ENCODE data around the gene TIMM23. TPM values are rescaled to one million over a fixed set of nuclear protein-coding genes. Genes with fewer than 3 reads are reported as not detected.
"Not testable (repeated sequence)": the region's sequence is repeated elsewhere in the genome, so short reads cannot be mapped to it uniquely, and the experiment has no call there.

TIMM23 gene
- total and polyA plus RNA-seq, 3 experiments from 2014 or later, result 65.3 to 101 (median 96.4) TPM

GRCh38 chr10:45974041-45974440, 1.8 kb downstream of the TIMM23 start:
- H3K4me3 ChIP-seq (ENCODE audit: low read length); H3K36me3 ChIP-seq (ENCODE audit: insufficient read depth, low read length); H3K27me3 ChIP-seq (ENCODE audit: insufficient read depth, low read length, poor library complexity, severe bottlenecking); H3K9me3 ChIP-seq (ENCODE audit: low read length); H3K9me3 Mint-ChIP-seq; DNase-seq; H3K27me3 Mint-ChIP-seq; H3K4me1 ChIP-seq (ENCODE audit: insufficient read depth, low read length); POLR2A ChIA-PET; CTCF ChIA-PET: not testable (repeated sequence)
- peak overlapping the region; percentile 3 to 100 (median 13) for H3K4me3 Mint-ChIP-seq
- H3K36me3 Mint-ChIP-seq, result peaks cover 0 to 29% (median 1%) of the 10 kb centered on the region in 3 donors
- H3K4me1 Mint-ChIP-seq, result peaks cover 37 to 53% (median 50%) of the 10 kb centered on the region in 3 donors
- H3K27ac ChIP-seq (ENCODE audit: low read depth, low read length), result peak overlapping the region; percentile 78
- H3K27ac Mint-ChIP-seq, result peak overlapping the region in 4 of 8 donors; percentile 41 to 82 (median 61)

- H3K4me1 ChIP-seq (ENCODE audit: insufficient read depth, low read length); H3K9me3 Mint-ChIP-seq; H3K27ac ChIP-seq (ENCODE audit: low read depth, low read length); H3K4me3 ChIP-seq (ENCODE audit: low read length); H3K36me3 ChIP-seq (ENCODE audit: insufficient read depth, low read length); CTCF ChIA-PET; H3K27ac Mint-ChIP-seq; DNase-seq; H3K9me3 ChIP-seq (ENCODE audit: low read length); H3K27me3 ChIP-seq (ENCODE audit: insufficient read depth, low read length, poor library complexity, severe bottlenecking); POLR2A ChIA-PET; H3K27me3 Mint-ChIP-seq; H3K4me3 Mint-ChIP-seq: not testable (repeated sequence)
- H3K36me3 Mint-ChIP-seq, result peaks cover 0 to 36% (median 1%) of the 10 kb centered on the region in 3 donors
- H3K4me1 Mint-ChIP-seq, result peaks cover 15 to 23% (median 20%) of the 10 kb centered on the region in 3 donors
These were observed 6.3 kb downstream of the TIMM23 start for GRCh38 chr10:45978554-45978953.

GRCh38 chr10:45981367-45981766, 9.1 kb downstream of the TIMM23 start:
- H3K9me3 Mint-ChIP-seq; H3K9me3 ChIP-seq (ENCODE audit: low read length); POLR2A ChIA-PET; CTCF ChIA-PET; H3K4me1 ChIP-seq (ENCODE audit: insufficient read depth, low read length); DNase-seq; H3K4me3 ChIP-seq (ENCODE audit: low read length); H3K36me3 ChIP-seq (ENCODE audit: insufficient read depth, low read length); H3K27me3 ChIP-seq (ENCODE audit: insufficient read depth, low read length, poor library complexity, severe bottlenecking); H3K27me3 Mint-ChIP-seq; H3K4me3 Mint-ChIP-seq; H3K27ac ChIP-seq (ENCODE audit: low read depth, low read length); H3K27ac Mint-ChIP-seq: not testable (repeated sequence)
- peaks cover 0 to 43% (median 3%) of the 10 kb centered on the region in 3 donors for H3K36me3 Mint-ChIP-seq
- H3K4me1 Mint-ChIP-seq, result peaks cover 5 to 11% (median 7%) of the 10 kb centered on the region in 3 donors

- H3K27ac ChIP-seq (ENCODE audit: low read depth, low read length); H3K9me3 ChIP-seq (ENCODE audit: low read length); H3K27me3 Mint-ChIP-seq; CTCF ChIA-PET; H3K4me1 ChIP-seq (ENCODE audit: insufficient read depth, low read length); H3K9me3 Mint-ChIP-seq; H3K4me3 ChIP-seq (ENCODE audit: low read length); H3K4me3 Mint-ChIP-seq; H3K36me3 ChIP-seq (ENCODE audit: insufficient read depth, low read length); H3K27me3 ChIP-seq (ENCODE audit: insufficient read depth, low read length, poor library complexity, severe bottlenecking): not testable (repeated sequence)
- POLR2A ChIA-PET, result interaction anchor here (0.6 kb wide), 1 partner anchor 49 kb away, joined by 3 read pairs; no protein-coding TSS in a partner anchor
- Mint-ChIP-seq H3K4me1 (peaks cover 6 to 11% (median 7%) of the 10 kb centered on the region in 3 donors), H3K36me3 (peaks cover 0 to 51% (median 5%) of the 10 kb centered on the region in 3 donors), H3K27ac (peak overlapping the region in 2 of 8 donors; percentile 20 to 78)
- peak; percentile 5 to 49 (median 25) for DNase-seq
These were observed 11.4 kb downstream of the TIMM23 start for GRCh38 chr10:45983538-45984186.

GRCh38 chr10:45984473-45984872, 12.2 kb downstream of the TIMM23 start:
- POLR2A ChIA-PET; H3K4me1 ChIP-seq (ENCODE audit: insufficient read depth, low read length); H3K36me3 ChIP-seq (ENCODE audit: insufficient read depth, low read length); H3K27me3 ChIP-seq (ENCODE audit: insufficient read depth, low read length, poor library complexity, severe bottlenecking); H3K27ac ChIP-seq (ENCODE audit: low read depth, low read length); H3K9me3 Mint-ChIP-seq; H3K27me3 Mint-ChIP-seq; H3K4me3 Mint-ChIP-seq; H3K4me3 ChIP-seq (ENCODE audit: low read length); H3K27ac Mint-ChIP-seq; DNase-seq; H3K9me3 ChIP-seq (ENCODE audit: low read length); CTCF ChIA-PET: not testable (repeated sequence)
- Mint-ChIP-seq H3K4me1 (peaks cover 4 to 11% (median 4%) of the 10 kb centered on the region in 3 donors), H3K36me3 (peaks cover 0 to 53% (median 5%) of the 10 kb centered on the region in 3 donors)

GRCh38 chr10:45985590-45985989, 13.3 kb downstream of the TIMM23 start:
- H3K4me1 Mint-ChIP-seq, result peaks cover 4 to 11% (median 4%) of the 10 kb centered on the region in 3 donors
- DNase-seq; H3K4me1 ChIP-seq (ENCODE audit: insufficient read depth, low read length); H3K27me3 Mint-ChIP-seq; H3K27ac Mint-ChIP-seq; H3K36me3 ChIP-seq (ENCODE audit: insufficient read depth, low read length); H3K27me3 ChIP-seq (ENCODE audit: insufficient read depth, low read length, poor library complexity, severe bottlenecking); CTCF ChIA-PET; POLR2A ChIA-PET; H3K9me3 Mint-ChIP-seq; H3K27ac ChIP-seq (ENCODE audit: low read depth, low read length); H3K9me3 ChIP-seq (ENCODE audit: low read length); H3K4me3 ChIP-seq (ENCODE audit: low read length); H3K4me3 Mint-ChIP-seq: not testable (repeated sequence)
- peaks cover 0 to 54% (median 5%) of the 10 kb centered on the region in 3 donors for H3K36me3 Mint-ChIP-seq

GRCh38 chr10:45997557-45997956, 25.3 kb downstream of the TIMM23 start:
- CTCF ChIA-PET, result no interaction called here
- Mint-ChIP-seq H3K36me3 (peaks cover 18 to 70% (median 30%) of the 10 kb centered on the region in 3 donors), H3K9me3 (no peaks in the 10 kb centered on the region)

GRCh38 chr10:45997994-45998763, 25.9 kb downstream of the TIMM23 start:
- Histone ChIP-seq H3K9me3 (ENCODE audit: low read length) (no peaks in the 10 kb centered on the region), H3K27me3 (ENCODE audit: insufficient read depth, low read length, poor library complexity, severe bottlenecking) (no peaks in the 10 kb centered on the region), H3K27ac (ENCODE audit: low read depth, low read length) (no peak overlapping the region), H3K36me3 (ENCODE audit: insufficient read depth, low read length) (peaks cover 15% of the 10 kb centered on the region), H3K4me1 (ENCODE audit: insufficient read depth, low read length) (no peaks in the 10 kb centered on the region), H3K4me3 (ENCODE audit: low read length) (no peak overlapping the region)
- Mint-ChIP-seq H3K36me3 (peaks cover 18 to 68% (median 31%) of the 10 kb centered on the region in 3 donors), H3K4me1 (peaks cover 2 to 6% (median 4%) of the 10 kb centered on the region in 3 donors), H3K9me3 (no peaks in the 10 kb centered on the region), H3K27ac (peak overlapping the region in 1 of 8 donors; percentile 37), H3K27me3 (no peaks in the 10 kb centered on the region), H3K4me3 (no peak overlapping the region)
- ChIA-PET CTCF (no interaction called here), POLR2A (no interaction called here)
- DNase-seq, result no peak

More at GRCh38 chr10:45997557-45997956, 25.3 kb downstream of the TIMM23 start:
- H3K27ac Mint-ChIP-seq, result peak overlapping the region in 3 of 8 donors; percentile 18 to 37 (median 29)
- no peaks in the 10 kb centered on the region for H3K4me1 ChIP-seq (ENCODE audit: insufficient read depth, low read length)
- no peaks in the 10 kb centered on the region for H3K27me3 ChIP-seq (ENCODE audit: insufficient read depth, low read length, poor library complexity, severe bottlenecking)
- peaks cover 2 to 6% (median 4%) of the 10 kb centered on the region in 3 donors for H3K4me1 Mint-ChIP-seq
- no peak overlapping the region for H3K4me3 Mint-ChIP-seq
- no peaks in the 10 kb centered on the region for H3K27me3 Mint-ChIP-seq
- no peak overlapping the region for H3K4me3 ChIP-seq (ENCODE audit: low read length)
- H3K9me3 ChIP-seq (ENCODE audit: low read length), result no peaks in the 10 kb centered on the region
- H3K27ac ChIP-seq (ENCODE audit: low read depth, low read length), result no peak overlapping the region
- POLR2A ChIA-PET, result no interaction called here
- H3K36me3 ChIP-seq (ENCODE audit: insufficient read depth, low read length), result peaks cover 13% of the 10 kb centered on the region
- DNase-seq, result no peak
